NCI-H1105 treated with DMSO at 0.1 percent for 48 hours (cell line): ENCODE results near the gene ZNF503.
"Not testable (repeated sequence)": the region's sequence is repeated elsewhere in the genome, so short reads cannot be mapped to it uniquely, and the experiment has no call there.

Experiments used
- DNase-seq: peaks from one replicate; lab custom pipeline; 2025; lab: John Stamatoyannopoulos, UW

Gene ZNF503

DNA sequence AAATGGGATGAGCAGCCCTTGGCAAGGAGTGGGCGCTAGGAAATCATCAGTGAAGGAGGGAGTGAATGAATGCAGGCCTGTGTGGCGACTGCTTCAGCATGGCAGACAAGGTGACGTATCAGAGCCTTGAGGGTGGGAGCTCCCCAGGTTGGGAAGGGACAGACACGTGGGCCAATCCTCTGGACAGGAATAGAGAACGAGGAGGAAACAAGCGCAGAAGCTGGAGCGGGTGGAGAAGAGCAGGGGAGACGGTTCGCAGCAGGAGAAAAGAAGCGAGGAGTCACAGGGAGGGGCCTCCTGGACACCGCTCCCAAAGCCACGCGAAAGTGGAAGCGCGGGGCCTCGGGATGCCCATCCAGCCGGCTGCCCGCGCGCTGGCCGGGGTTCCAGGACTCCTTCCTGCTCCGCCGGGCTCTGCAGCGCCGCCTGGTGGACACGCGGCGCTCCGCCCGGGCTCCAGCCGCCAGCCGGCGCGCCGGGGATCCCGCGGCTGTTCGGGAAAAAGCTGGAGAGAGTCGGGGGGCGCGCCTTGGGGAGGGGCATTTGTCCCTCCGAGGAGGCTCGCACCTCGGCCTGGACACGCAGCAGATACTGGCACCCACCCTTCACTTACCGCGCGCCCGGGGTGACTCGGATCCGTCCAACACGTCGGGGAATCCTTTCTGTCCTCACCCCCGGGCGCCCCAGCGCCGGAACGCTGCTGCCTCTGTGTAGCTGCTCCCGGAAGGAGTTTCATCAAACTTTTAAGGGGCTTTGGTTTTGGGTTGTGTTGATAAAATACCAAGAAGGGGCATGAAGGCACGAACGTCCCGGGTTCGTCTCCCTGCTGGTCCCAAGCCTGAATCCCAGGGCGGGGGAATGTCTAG lies 6.3 kb downstream of the ZNF503 start:
- DNase-seq = no peak

DNA sequence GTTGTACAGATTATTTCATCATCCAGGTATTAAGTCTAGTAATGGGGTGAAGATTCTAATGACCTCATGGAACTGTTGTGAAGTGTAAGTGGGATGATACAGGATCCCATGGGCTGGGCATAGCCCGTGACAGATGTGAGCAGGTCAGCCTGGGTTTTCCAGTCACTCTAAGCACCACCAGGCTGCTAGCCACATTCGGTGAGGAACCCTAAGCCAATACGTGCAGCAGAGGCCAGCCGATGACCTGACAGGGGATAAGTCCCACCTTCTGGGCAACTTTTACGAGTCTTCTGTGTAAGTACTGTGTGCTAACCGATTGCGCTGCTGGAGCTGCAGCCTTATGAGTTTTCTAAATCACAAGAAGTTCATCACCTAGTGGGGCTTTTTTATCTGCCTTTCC lies 7.3 kb downstream of the ZNF503 start:
- DNase-seq = no peak

DNA sequence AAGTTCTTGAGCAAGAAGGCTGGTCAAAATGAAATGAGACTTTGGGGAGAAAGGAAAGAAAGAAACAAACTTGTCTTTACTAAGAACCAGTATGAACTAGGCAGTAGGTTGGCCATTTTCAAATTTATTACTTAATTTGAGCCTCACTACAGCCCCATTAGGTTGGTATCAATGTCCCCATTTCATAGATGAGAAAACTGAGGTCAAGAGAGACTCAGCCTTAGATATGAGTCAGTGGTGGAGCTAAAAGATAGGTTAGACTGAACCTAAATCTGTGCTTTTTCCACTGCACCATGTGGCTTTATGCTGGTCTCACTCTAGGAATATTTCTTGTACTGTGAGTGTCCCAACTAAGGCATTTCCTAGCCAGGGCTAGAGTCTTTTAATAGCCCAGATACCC lies 8.8 kb downstream of the ZNF503 start:
- DNase-seq = no peak

DNA sequence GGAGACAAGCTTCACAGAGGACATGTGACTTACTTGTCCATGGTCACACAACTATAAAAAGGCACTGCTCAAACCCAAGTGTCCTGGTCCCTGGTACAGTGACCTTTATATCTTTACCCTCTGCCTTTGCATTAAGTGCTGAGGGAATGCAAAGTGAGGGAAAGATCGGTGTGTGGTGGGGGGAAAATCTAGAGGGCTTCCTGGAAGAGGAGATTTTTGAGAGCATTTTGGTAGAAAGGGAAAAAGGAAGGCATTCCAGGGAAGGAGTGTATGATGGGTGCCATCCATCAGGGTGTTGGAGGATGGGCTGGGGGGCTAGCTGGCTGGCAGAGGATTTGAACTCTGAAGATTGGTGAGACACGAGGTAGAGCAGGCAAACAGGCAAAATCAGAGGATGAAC lies 9.3 kb downstream of the ZNF503 start:
- no peak for DNase-seq

DNA sequence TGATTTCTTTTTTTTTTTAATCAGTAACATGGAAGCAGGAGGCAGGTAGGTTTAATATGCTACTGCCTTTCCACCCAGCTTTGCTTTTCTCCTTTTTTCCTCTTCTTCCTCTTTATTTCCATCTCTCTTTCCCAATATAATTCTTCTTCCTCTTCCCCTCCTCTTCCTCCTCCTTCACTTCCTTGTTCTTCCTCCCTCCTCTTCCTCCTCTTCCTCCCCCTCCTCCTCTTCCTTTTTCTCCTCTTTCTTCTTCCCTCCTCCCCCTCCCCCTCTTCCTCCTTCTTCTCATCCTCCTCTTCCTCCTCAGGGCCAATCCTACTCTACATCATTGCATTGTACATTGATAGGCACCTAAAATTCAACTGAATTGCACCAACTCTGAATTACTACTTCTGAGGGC lies 11.4 kb downstream of the ZNF503 start:
- DNase-seq = no peak

DNA sequence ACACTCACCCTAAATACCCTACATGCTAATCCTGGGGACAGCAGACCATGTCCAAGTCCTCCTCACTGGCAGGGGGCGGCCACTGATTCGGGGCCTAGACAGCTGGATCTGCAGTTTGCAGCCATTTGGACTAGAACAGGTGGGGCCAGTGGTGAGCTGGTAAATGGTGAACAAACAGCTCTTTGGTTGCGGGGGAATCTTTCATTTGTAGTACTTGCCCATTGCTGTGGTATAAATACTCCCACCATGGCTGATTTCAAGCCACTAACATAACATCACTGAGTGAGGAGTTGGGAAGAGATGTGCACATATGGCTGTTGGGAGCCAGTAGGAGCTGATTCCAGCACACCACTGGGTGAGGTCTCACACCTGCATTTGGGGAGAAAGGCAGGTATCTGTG lies 13.5 kb downstream of the ZNF503 start:
- DNase-seq = no peak

DNA sequence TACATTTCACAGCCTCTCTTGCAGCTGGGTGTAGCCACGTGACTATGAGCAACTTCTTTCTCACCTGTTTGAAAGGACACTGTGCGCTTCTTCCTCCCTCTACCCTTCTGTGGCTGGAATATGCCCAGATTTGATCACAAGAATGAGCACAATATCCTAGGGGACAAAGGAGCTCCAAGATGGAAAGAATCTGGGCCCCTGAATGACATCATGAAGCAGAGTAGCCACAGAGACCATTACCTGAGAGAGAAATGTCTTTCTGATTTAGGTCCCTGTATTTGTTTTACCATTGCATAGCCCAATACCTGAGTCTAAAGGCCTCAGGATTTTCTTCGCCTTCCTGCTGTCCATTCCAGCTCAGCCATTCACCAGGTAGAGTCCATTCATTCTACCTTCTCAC lies 15.4 kb downstream of the ZNF503 start:
- no peak for DNase-seq

DNA sequence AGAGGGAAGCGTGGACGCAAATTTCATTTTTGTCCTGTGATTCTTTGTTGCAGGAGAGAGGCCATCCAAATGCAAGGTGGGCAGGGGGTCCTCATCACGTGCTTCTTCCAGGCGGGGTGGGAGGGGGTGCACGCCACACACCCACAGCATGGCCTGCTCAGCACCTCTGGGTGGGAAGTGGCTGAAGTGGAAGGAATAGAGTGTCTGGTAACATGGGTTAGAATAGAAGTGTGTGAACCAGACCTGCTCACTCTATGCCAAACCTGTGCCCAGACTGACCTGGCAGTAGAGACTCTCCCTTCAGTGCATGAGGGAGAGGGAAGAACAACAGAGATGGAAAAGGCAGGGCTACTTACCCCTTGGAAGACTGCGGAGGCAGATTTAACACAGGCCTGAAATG lies 21.7 kb downstream of the ZNF503 start:
- no peak for DNase-seq

DNA sequence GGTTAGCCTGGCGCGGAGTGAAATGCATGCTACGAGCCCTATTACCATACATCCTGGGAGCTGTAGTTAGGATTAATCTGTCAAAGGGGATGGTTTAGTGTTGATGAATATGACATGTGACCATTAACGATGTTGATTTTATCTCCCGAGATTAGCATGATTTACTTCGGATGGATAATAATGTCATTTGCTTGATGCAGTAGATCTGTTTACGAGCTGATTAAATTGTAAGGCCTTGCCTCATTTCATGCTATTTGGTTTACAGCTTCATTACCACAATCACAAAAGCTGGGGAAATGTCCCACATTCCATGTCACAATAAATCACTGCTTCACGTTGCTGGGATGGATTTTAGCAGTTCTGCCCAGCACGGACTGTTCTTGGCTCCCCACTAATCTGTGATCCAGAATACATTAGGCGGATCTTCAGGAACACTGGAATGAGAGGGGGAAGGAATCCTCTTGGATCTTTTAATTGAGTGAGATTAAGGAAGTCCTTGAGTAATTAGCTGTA lies 22.3 kb downstream of the ZNF503 start:
- DNase-seq = no peak

DNA sequence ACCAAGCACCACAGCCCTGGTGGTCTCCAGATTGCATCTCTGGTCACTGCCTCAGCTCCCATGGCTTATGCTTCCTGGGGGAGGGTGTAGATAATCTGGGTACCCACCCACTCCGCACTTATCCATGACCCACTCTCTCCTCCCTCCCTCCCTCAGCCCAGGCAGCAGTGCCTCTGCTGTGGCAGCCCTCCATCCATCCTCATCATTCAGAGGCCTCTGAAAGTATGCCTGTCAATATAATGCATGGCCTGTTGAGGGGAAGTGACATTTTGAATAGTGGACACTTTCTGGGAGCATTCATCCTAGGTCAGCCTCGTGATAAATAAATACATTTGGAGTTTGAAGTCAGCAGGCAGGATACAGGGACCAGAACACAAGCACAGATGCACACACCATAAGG lies 23.2 kb downstream of the ZNF503 start:
- DNase-seq = no peak

DNA sequence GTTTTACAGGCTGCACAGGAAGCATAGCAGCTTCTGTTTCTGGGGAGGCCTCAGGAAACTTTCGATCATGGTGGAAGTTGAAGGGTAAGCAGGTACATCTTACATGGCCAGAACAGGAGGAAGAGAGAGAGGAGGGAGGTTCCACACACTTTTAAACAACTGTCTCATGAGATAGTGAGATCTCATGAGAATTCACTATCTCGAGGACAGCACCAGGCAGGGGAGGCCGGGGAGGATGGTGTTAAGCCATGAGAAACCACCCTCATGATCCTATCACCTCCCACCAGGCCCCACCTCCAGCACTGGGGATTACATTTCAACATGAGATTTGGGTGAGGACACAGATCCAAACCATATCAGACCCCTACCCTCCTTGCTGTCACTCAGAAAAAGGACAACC lies 23.7 kb downstream of the ZNF503 start:
- no peak for DNase-seq

DNA sequence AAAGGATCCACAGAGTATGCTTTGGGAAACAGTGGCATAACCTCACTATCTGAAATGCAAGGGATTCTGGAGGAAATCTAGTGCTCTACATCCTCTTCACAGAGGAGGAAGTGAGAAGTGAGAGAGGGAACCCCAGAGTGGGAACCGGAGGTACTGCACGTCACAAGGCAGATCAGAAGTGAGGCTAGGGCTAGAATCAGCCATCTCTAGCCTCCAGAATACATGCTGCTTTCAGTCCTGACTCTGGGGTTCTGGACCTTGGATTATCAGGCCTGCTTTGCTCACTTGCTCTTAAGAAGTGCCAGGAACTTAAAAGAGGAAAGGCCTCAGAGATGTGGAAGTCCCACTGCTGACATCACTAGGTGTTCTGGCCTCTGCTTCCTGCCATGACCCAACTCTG lies 25.7 kb downstream of the ZNF503 start:
- DNase-seq = no peak

DNA sequence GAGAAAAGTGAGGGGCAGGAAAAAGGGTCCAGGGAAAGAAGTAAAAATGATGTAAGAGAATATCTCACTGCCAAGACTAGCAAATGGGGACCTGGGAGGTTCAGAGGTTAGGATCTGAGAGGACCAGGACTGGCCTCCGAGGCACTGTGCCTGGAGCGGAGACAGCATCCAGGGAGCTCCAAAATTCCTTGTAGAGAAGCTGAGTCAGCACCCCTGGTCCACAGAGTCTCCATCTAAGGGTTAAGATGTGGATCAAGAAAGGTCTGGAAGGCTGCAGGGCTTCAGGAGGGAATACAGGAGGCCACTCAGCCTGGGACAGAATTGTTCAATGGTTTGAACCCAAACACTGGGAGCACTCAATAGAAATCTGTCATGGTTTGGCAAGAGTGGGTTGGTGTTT lies 30.6 kb downstream of the ZNF503 start:
- DNase-seq = no peak

DNA sequence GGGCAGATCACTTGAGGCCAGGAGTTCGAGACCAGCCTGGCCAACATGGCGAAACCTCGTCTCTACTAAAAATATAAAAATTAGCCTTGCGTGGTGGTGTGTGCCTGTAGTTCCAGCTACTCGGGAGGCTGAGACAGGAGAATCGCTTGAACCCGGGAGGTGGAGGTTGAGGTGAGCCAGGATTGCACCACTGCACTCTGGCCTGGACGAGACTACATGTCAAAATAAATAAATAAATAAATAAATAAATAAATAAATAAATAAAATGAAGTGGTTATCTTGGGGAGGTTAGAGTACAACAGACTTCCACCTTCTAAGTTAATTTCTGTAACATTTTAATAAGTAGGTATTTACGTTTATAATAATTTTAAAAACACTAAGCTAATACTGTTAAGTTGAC lies 31.7 kb downstream of the ZNF503 start:
- not testable (repeated sequence) for DNase-seq

DNA sequence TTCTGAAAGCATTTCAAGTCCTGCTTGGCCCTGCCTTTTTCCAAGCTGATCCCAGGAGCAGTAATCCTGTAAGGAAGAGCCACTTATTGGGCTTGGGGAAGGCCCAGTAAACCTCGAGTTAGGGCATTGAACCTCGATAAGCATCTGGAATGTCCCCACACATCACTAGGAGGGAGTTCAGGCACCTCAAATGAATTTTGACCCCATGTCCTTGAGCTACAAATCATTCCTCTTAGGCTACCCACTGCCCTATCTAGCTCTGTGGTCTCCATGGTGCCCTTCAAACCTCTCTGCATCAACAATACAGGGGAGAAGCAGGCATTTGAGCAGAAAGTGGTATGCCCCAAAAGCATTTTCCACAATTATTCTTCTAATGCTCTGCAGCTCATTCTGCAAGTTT lies 33.7 kb downstream of the ZNF503 start:
- DNase-seq = no peak

DNA sequence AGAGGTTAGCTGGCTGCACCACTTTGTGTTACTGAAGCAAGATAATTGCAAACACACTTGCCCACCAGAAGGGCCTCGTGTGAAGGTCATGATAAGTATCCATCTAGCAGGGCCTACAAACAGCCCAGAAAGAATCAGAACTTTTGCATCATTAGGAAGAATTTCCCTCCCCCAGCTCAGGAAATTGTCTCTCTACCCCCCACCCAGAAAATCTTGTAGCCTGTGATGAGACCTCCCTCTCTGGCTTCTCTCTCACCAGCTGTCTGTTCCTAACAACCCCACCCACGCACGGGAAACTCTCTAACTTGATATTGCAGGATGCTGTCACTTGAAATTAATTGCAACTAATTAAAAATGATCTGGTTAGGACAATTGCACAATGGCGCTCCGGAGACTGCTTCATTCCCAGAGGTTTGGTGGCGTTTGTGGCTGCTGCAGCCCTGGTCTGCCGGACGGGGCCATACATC lies 34.5 kb downstream of the ZNF503 start:
- DNase-seq = peak; percentile 2

DNA sequence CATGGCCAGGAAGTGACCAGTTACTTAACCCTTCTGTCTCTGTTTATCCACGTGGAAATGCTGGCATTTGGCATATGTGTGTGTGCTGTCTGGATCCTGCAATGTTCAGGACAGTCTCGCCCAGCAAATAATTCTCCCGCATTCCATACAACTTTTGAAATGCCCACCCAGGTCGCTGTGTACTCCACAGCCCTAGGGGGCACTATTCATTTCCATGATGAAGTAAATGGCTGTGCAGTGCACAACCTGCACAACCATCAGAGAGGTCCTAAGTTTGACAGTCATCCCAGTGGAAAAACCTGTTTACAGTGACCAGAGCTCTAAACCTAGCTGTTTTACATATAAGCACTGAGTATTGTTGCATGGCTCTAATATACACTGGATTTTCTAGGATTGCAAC lies 38.1 kb downstream of the ZNF503 start:
- no peak for DNase-seq

DNA sequence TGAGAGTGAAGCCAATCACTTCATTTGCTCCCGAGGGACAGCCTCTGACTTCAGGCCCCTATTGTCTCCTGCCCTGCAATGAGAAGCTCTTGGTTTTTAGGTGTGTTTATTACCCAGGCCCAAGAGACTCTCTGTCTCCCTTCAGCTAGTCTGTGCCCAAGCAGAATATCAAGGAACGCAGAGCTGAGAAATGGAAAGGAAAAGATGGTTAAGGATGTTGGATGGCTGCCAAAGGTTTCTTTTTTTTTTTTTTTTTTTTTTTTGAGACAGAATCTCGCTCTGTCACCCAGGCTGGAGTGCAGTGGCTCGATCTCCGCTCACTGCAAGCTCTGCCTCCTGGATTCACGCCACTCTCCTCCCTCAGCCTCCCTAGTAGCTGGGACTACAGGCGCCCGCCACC lies 41.7 kb downstream of the ZNF503 start:
- not testable (repeated sequence) for DNase-seq

DNA sequence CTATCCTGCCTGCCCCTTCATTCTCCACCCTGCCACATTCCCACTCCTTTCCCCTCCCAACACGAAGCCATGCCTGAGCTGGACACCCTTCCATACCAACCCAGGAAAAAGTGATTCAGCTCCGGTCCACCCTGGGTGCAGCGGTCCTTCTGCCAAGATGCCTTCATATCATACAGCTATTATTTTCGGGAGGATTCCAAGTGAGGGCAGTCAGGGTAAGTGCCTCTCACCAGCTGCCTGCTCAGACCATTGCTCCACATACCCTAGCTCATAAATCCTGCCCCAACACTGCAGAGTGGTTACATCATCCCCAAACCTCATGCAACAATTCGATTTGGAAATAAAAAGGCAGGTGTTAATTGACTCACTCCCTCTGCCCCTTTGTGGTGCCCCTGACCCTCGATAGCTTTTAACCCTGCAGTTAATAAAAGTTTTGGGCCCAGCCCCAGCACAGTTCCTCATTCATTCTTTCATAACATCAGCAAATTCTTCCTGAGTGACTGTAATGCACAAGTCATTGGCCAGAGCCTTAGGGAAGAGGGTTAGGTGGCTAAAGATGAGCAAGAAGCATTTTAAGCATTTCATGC lies 42.6 kb downstream of the ZNF503 start:
- no peak for DNase-seq

DNA sequence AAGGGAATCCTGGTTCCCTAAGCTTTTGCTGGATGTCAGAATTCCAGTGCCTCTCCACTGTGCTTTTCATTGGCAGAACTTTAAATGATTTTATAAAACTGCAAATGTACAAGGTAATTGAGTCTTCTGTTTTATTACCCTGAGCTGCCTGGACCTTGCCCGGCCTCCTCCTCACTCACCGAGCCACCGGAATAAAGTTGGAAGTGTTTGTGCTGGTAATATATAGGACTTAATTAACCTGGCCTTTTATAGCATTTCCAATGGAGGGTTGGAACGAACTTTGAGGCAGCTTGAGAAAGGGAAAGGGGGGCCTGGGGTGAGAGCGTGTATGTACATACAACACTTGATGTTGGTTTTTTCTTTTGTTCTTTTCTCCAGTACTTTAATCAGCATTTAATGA lies 43.4 kb downstream of the ZNF503 start:
- no peak for DNase-seq

DNA sequence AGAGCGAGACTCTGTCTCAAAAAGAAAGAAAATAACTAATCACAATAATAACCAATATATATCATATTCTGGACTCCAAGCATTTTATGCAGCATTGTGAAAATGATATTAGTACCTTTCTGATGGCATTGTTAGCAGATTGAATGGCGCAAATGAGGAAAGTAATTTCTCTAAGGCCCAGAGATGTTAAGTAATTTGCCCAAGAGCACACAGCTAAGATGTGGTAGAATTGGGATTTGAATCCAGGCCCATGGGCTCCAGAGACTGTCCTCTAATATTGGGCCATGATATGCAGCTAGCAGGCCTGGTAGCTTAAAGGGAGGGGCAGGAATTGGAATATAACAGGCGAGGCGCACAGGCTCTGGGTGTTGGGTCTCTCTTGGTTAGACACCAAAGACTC lies 44.1 kb downstream of the ZNF503 start:
- DNase-seq = no peak

DNA sequence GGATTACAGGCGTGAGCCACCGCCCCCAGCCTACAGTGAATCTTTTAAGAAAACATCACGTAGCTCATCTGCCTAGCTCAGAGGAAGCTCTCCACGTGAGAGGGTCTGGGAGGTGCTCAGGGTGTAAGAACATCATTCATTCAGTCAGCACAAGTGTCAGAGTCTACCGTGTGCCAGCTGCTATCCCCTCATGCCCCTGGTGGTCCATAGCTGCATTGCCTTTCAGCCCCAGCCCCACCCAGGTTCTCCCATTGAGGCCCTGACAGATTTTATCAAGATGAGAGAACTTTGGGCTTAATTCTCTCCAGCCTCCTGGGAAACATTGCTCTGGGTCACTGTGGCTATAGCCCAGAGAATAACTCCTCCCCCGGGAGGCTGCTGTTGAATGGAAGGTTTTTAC lies 45.1 kb downstream of the ZNF503 start:
- DNase-seq = no peak

DNA sequence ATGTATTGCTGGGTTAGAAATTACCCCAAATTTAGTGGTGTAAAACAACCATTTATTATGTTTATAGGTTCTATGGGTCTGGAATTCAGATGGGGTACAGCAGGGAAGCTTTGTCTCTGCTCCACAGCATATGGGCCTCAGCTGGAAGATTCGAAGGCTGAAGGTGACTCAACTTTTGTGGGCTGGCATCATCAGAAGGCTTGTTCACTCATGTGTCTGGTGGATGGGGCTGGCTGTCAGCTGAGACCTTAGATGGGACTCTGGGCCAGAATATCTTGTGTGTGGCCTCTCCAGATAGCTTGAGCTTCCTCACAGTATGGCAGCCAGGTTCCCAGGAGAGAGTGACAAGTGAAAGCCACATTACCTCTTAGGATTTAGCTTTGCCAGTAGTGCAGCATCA lies 45.9 kb downstream of the ZNF503 start:
- no peak for DNase-seq

DNA sequence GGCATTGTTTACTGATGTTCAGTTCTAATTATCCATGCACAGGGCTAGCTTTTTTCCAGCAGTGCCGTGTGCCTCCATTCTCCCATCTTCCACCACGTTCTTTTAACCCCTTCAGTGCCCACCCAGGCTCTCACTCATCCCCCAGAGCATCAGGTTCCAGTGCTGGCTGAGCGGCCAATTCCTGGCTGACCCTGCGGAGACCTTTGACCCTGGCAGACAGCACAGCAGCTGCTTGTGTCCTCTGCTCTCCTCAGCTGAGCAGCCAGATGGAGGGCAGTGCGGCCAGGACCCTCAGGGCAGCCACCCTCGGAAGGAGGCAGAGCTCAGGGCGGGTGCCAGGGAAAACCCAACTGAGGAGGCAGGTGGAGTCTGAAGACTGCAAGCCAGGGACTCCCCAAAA lies 48.4 kb downstream of the ZNF503 start:
- no peak for DNase-seq
